ENCODE measurements around the gene SFTA2.

The SFTA2 gene

DNA sequence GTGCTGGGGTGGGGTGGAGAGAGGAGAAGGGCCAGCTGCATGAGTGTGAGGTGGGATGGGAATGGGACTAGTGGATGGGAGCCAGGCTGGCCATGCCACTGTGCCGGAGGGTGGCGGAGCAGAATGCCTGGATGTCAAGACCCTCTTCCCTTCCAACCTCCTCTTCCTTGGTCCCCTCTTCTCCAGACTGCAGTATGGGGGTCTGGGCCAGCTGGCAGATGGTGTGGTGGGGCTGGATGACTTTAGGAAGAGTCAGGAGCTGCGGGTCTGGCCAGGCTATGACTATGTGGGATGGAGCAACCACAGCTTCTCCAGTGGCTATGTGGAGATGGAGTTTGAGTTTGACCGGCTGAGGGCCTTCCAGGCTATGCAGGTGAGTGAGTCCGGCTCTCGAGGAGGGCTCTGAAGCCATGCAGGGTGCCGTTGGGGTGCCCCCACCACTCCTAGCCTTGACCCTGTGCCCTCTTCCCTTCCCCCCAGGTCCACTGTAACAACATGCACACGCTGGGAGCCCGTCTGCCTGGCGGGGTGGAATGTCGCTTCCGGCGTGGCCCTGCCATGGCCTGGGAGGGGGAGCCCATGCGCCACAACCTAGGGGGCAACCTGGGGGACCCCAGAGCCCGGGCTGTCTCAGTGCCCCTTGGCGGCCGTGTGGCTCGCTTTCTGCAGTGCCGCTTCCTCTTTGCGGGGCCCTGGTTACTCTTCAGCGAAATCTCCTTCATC, 40.0 kb downstream of the SFTA2 start:
- no peak for DNase-seq (ENCODE audit: low read depth in 3 of 3, low spot score in 1 of 3)

DNA sequence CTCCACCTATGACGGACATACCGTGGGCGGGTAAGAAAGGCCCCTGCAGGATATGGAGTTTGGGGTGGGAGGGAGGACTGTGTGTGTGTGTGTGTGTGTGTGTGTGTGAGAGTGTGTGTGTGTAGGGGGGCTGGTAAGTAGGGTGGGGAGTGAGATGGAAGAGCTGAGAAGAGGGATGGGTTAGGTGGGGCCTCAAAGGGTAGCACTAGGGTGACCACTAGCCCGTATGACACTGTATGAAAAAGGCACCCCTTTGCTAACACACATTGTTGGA, 40.6 kb downstream of the SFTA2 start:
- no peak for DNase-seq (ENCODE audit: low read depth in 3 of 3, low spot score in 1 of 3)

DNA sequence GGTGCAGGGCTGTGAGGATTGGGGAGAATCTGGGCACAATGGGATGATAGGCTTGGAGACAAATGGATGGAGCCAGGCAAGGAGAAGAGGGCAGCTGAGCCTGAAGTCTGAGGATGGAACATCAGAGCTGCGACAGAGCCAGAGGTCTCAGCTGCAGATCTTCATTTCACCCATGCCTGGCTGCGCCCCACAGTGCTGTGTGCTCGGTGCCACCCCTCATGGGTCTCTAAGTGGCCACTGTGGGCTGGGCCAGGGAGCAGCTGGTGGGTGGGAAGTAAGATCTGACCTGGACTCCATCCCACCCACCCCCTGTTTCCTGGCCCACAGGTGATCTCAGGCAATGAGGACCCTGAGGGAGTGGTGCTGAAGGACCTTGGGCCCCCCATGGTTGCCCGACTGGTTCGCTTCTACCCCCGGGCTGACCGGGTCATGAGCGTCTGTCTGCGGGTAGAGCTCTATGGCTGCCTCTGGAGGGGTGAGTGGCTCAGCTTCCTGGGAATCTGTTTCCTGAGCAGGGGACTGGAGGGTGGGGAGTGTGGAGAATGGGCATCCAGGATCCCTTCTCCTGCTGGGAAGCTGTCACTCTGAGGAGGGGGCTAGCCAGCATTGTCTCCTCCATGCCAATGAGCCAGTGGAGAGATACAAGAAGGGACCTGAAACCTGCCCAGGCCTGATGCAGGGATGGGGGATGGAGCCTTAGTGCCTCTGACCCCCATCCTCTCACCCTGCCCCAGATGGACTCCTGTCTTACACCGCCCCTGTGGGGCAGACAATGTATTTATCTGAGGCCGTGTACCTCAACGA, 41.1 kb downstream of the SFTA2 start:
- DNase-seq (ENCODE audit: low read depth in 3 of 3, low spot score in 1 of 3): no peak

DNA sequence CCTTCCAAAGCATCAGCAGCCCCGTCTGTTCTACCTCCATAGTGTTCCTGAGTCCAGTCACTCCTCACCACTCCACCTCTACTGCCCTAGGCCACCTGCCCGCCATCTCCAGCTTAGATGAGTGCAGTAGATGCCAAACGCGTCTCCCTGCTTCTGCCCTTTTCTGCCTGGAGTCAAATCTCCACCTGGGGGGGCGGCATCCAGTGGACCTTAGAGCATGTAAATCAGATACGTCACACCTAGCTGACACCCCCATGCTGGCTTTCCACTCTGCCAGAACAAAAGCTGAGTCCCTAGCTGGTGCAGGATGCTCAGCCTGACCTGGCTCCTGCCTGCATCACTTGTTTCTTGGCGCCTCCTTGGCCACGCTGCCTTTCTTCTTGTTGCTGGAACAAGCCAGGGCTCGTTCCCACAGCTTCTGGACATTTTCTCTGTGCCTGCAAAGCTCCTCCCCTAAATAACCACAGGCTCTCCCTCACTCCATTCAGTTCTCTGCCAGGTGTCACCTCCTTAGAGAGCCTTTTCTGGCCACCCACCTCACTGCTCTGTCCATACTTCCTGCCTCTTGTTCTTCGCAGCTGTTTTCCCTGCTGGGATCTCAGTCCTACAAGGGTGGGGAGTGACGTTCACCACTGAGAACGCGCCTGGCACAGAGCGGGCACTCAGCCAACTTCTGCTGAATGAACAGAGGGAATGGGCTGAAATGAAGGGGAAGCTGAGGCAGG, 41.9 kb downstream of the SFTA2 start:
- no peak for DNase-seq (ENCODE audit: low read depth in 3 of 3, low spot score in 1 of 3)

DNA sequence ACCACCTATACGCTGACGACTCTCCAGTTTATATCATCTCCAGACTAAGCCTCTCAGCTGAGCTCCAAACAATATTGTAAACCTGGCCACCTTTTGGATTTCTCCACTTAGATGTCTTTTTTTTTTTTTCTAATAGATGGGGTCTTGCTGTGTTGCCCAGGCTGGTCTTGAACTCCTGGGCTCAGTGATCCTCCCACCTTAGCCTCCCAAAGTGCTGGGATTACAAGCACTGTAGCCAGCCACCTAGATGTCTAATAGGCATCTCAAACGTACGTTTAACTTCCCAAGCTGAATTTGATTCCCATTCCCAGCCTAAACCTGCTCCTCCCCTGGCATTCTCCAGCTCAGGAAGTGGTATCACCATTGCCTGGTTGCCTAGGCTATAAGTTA, 42.5 kb downstream of the SFTA2 start:
- DNase-seq (ENCODE audit: low read depth in 3 of 3, low spot score in 1 of 3): no peak

DNA sequence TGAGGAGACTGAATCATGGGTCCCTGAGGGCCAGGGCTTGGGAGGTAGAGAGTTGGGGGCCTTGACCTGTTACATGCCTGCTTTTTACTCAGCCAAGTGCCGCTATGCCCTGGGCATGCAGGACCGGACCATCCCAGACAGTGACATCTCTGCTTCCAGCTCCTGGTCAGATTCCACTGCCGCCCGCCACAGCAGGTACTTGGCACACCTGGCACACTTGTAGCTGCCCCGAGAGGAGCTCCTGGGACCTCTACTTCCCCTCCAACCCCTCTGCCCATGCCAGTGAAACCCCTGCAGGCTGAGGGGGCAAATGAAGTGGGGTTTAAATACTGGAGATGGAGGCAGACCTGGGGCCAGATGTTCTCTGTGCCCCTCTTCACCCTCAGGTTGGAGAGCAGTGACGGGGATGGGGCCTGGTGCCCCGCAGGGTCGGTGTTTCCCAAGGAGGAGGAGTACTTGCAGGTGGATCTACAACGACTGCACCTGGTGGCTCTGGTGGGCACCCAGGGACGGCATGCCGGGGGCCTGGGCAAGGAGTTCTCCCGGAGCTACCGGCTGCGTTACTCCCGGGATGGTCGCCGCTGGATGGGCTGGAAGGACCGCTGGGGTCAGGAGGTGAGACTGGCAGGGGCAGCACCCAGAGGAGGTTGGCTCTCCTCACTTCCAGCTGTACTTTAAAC, 43.0 kb downstream of the SFTA2 start:
- DNase-seq (ENCODE audit: low read depth in 3 of 3, low spot score in 1 of 3): no peak

DNA sequence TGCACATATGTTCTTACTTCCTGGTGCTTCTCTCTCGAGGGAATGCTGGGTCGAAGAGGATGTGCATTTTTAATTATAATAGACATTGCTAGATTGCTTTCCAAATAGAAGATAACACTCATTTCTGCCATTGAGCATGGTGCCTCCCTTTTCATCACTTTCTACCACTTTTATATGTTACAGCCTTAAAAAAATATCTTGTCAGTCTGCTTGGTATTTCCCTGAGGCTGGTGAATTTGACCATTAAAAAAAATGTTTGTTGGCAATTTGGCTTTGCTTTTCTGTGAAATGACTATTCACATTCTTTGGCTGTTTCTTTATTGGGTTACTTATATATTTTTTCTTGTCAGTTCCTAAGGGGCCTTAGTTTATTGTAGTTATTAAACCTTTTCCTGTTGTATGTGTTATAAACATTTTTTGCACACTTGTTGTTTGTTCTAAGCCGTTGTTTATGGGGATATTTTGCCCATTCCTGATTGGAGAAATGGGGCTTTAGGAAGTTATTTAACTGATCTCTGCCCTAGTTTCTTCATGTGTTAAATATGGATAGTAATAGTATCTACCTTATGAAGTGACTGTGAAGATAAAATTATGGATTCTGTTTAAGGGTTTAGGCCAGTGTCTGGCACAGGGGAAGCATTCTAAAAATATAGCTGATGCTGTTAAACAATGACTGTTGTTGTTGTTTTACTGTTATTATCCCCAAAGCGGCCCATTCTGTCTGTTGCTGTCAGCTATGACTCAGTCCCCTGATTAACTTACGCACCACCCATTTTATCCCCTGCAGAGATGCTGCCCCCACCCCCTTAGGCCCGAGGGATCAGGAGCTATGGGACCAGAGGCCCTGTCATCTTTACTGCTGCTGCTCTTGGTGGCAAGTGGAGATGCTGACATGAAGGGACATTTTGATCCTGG, 43.8 kb downstream of the SFTA2 start:
- no peak for DNase-seq (ENCODE audit: low read depth in 3 of 3, low spot score in 1 of 3)

DNA sequence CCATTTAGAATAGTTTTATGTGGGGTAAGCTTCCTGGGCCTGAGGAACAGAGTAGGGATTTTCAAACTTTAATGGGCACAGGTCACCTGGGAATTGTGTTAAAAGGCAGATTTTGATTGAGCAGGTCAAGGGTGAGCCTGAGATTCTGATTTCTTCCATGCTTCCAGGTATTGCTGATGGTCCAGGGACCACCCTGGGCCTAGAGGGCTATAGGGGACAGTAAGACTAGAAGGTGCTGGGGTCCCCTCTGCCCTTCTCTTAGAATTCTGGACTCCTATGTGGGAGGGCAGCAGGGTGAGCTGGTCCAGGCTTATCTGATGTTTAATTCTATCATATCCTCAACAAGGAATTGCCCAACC, 45.1 kb downstream of the SFTA2 start:
- DNase-seq (ENCODE audit: low read depth in 3 of 3, low spot score in 1 of 3): no peak

DNA sequence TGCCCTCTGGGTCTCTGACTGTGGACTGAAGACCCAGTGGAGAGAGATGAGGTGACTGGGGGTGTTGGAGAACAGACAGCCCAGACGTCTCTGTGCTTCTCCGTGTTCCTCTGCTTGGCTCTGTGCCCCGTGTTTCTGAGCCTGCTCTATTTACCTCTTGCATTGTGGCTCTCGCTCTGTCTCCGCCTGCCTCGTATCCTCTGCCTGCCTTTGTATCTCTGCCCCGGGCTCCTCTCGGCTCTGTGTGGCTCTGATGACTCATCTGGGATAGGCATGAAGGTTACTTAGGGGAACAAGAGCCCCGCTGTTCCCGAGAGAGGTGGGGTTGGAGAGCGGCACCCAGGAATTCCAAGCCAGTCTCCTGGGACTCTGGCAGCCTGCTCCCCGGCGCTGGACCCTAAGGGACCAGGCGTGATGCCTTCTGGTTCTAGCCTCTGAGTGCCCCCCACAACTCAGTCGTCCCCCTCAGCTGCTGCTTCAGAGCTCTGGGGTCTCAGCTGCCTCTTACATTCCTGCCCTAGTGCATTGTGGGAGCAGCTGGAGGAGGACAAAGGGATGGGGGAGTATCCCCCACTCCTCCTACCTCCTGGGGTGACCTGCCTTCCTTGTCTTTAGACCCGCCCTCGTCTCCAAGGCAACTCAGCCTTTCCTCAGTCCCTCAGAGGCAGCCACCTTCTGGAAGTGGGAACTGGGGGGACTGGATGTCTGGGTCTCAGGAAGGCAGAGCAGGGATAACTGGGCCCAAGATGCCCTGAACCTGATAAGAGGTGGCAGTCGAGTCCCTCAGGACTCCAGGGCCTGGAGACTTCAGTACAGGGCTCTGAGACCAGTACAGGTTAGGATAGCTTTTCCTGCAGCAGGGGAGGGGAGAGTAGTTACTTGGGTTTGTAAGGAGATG, 45.7 kb downstream of the SFTA2 start:
- no peak for DNase-seq (ENCODE audit: low read depth in 3 of 3, low spot score in 1 of 3)

DNA sequence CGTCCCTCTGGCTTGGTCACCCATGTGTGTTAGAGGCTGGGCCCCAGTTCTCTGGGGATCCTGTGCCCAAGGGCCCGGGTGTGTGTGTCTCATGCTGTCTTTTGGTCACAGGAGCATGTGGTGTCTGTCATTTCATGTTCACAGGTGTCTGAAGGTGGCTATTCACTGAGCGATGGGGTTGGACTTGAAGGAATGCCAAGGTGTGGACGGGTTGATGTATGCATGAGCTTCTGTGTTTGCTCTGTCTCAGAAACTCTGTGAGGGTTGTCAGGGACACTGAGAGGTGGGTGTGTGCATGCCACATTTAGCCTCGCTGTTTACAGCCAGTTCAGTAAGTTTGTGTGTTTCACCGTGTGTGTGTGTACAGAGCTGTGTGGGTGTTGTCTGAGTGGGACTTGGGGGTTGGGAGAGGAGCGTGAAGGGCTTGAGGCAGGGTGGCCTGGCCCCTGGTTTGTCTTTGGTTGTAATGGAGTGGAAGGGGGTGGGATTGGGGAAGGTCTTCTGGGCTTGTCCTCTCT, 46.4 kb downstream of the SFTA2 start:
- no peak for DNase-seq (ENCODE audit: low read depth in 3 of 3, low spot score in 1 of 3)

DNA sequence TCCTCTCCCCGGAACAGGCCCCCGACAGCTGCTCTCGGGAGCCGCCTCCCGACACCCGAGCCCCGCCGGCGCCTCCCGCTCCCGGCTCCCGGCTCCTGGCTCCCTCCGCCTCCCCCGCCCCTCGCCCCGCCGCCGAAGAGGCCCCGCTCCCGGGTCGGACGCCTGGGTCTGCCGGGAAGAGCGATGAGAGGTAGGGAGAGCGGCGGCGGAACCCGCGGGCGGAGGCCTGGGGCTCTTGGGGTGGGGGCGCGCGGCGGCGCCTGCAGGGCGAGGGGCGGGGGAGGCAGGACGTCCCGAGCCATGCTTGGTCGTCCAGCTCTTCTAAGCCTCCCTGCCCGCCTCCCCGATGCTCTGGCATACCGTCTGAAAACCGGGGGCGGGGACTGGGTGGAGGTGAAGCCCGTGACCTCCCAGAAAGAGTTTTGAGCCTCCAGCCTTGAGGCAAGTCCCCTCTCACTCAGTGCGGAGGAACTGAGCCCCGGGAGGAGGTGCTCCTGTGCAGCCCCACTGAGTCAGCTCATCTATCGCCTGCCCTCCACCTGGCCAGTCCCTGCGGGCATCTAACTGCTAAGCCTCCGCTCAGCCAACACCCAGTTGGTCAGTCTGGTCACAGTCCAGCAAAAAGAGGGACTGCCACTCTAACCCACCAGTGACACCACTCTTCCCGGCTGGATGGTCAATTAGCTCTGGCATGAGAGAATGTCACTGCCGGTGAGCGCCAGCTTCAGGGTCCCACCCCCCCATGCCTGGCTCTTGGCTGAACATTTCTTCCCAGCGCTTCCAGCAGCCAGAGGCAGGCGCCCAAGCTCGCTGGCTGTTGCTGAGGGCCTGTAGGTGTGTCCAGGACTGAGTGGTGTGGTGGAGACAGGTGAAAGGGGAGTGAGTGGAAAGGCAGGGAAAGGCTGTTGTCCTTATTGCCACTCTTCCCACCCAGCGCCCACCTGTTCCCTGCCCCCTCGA, 47.2 kb downstream of the SFTA2 start:
- peak in 1 of 3 donors; percentile 17 for DNase-seq (ENCODE audit: low read depth in 3 of 3, low spot score in 1 of 3)

DNA sequence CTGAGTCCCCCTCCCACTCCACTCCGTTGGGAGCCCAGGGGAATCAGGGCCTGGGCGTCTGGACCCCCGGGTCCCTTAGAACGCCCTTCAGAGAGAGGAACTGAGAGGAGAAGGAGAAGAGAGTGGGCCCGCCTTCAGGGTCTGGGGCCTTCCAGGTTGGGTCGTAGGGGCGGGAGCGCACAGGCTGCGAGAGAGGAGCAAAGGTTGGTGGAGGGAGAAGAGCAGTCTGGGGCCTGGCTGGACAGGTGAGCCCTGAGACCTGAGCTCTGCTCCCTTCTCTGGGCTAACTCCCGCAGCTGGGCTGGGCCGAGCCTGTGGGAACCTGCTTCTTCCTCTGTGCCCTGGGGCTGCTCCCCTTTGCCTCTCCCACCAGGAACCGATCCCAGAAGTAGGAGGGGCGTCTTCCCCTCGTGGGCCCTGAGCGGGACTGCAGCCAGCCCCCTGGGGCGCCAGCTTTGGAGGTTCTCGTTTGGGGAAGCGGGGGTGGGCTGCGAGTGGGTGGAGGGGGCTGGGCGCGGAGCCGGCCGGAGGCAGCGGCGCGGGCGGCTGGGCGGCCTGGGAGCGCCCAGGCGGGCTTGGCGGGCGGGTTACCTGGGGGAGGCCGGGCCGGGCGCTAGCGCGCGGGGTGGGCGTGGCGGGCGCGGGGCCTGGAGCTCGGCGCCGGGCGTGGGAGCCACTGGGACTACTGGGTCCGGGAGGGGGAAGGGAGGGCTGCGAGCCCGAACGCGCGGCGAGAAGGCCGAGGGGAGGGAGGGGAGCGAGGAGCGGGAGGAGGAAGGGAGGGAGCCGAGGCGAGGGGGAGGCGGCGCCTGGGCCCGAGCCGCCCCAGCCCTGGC, 48.1 kb downstream of the SFTA2 start, which contains the start of gene DDR1:
TSS of gene DDR1 (plus strand) at position 835 of the 836 bp plus-strand sequence. CDS start 4,211 bp downstream, outside the sequence.
- peak in 1 of 3 donors; percentile 33 for DNase-seq (ENCODE audit: low read depth in 3 of 3, low spot score in 1 of 3)

DNA sequence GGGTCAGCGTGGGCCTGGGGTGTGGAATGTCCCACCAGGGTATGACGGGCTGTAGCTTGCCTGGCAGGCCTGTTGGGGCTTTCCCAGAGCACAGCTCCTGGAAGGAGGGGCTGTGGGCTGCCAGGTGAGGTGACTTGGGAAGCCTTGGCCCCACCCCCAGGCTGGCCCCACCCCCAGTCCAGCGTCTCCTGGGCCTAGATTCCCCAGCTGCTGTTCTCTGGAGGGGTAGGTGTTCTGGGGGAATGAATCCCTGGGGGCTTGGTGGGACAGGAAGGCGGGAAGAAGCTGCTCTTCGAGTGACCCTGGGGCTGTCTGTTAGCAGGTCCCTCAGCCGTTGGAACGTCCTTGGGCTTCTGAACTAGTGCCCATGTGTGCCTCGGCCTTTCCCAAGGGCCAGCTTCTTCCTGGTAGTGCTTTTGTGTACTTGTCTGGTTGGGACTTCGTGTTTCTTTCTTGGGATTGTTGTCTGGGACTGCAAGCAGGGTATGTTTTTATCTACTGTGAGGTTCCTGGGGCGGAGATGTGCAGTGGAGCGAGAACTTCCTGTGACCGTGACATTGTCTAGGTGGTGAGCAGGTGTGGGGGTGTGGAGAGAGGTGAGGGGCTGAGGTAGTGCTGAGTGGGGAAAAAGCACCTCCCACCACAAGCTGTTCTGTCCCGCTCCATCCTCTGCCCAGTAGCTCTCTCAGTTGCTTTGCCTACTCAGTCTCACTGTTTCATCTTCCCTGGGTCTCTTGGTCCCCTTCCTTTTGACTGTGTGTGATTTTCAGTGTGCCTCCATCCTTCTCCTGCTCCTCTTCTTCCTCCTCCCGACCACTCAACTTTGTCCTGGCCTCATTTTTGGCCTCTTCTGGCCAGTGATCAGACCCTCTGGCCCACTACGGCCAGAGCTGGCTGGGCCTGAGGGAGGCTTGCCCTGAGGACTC, 48.9 kb downstream of the SFTA2 start:
- DNase-seq (ENCODE audit: low read depth in 3 of 3, low spot score in 1 of 3): no peak

DNA sequence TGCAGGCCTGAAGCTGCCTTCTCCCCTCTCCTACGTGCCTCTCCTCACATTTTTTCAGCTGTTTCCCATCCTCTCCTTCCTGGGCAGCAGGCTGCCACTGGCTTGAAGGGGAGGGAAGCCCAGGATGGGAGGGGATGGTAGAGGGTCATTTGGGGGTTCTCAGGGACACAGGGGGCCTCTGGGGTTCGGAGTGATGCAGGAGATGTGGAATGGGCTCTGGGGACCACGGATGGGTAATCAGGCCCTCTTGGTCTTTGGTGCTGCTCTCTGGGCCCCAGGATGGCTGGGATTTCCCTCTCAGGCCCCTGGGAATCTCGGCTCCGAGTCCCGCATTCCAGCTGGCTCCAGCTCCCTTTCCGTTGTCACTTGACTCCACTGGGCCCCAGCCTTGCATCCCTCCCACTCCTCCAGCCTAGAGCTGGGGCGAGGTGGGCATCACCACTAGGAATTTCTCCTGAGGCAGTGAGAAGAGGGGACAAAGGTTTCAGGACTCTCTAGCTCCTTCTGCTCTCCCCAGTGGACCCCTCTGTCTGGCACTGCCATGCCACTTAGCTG, 49.7 kb downstream of the SFTA2 start:
- DNase-seq (ENCODE audit: low read depth in 3 of 3, low spot score in 1 of 3): no peak

DNA sequence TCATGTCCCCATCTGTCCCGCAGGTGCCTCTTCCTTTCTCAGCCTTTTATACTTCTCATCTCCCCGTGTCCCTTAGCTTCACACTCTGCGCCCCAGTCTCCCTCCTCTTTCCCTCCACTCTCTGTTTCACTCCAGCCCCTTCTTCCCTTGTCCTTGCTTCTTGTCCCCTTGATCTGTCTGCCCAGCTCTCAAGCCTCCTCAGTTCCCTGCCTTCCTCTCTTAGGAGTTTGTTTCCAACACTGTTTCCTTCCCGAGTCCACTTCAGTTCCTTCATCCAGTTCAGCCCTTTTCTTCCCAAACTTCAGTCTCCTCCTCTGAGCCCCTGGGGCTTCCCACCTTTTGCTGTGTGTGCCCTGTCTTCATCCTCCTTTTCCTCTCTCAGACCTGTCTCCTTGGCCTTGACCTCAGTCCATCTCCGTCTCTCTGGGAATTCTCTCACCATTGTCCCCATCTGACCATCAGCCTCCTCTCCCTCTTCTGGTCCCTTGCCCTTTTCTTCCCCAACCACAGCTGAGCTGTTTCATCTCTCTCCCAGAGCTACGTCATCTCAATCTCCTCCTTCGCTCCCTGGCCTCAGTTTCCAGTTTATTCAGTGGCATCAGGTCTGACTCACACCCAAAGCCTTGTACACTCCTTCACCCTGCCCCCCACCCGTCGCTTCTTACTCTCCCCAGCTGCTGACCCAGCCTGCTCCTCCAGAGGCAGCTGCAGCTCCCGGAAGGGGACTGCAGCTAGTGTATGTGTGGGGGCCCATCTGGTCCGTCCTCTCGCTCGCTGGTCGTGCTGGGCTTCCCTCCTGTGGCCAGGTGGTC, 50.4 kb downstream of the SFTA2 start:
- DNase-seq (ENCODE audit: low read depth in 3 of 3, low spot score in 1 of 3): no peak

Measured in stimulated activated CD4-positive, alpha-beta T cell treated with anti-CD3 and anti-CD28 coated beads, TNF-alpha, amount 100 ng/mL, for 1 hour (primary cell).